ENCODE results near the gene SOX21.

Gene SOX21

GRCh38 chr13:94705081-94706030 is 7.0 kb downstream of the SOX21 start:
- DNase-seq (ENCODE audit: low spot score) = no peak
- peaks cover 3% of the 10 kb centered on the region for H3K4me1 Mint-ChIP-seq (ENCODE audit: low read depth)
- peaks cover 8% of the 10 kb centered on the region for H3K9me3 Mint-ChIP-seq
- peaks cover 97% of the 10 kb centered on the region for H3K27me3 Mint-ChIP-seq (ENCODE audit: low read depth)
- no peak overlapping the region for H3K4me3 Mint-ChIP-seq
- H3K36me3 Mint-ChIP-seq (ENCODE audit: low read depth) = peaks cover 5% of the 10 kb centered on the region
- no peak overlapping the region for H3K27ac Mint-ChIP-seq

GRCh38 chr13:94704377-94705080 is 7.8 kb downstream of the SOX21 start:
- H3K4me3 Mint-ChIP-seq = no peak overlapping the region
- DNase-seq (ENCODE audit: low spot score) = no peak
- H3K4me1 Mint-ChIP-seq (ENCODE audit: low read depth) = no peaks in the 10 kb centered on the region
- peaks cover 99% of the 10 kb centered on the region for H3K27me3 Mint-ChIP-seq (ENCODE audit: low read depth)
- H3K27ac Mint-ChIP-seq = no peak overlapping the region
- H3K9me3 Mint-ChIP-seq = peaks cover 8% of the 10 kb centered on the region
- H3K36me3 Mint-ChIP-seq (ENCODE audit: low read depth) = peaks cover 5% of the 10 kb centered on the region

GRCh38 chr13:94703721-94704314 is 8.5 kb downstream of the SOX21 start:
- H3K27ac Mint-ChIP-seq = peak overlapping the region; percentile 52
- H3K4me1 Mint-ChIP-seq (ENCODE audit: low read depth) = no peaks in the 10 kb centered on the region
- peaks cover 96% of the 10 kb centered on the region for H3K27me3 Mint-ChIP-seq (ENCODE audit: low read depth)
- peaks cover 5% of the 10 kb centered on the region for H3K36me3 Mint-ChIP-seq (ENCODE audit: low read depth)
- peak overlapping the region; percentile 6 for H3K4me3 Mint-ChIP-seq
- H3K9me3 Mint-ChIP-seq = peaks cover 8% of the 10 kb centered on the region
- no peak for DNase-seq (ENCODE audit: low spot score)

GRCh38 chr13:94703271-94703670 is 9.1 kb downstream of the SOX21 start:
- H3K36me3 Mint-ChIP-seq (ENCODE audit: low read depth) = peaks cover 5% of the 10 kb centered on the region
- peak overlapping the region; percentile 6 for H3K4me3 Mint-ChIP-seq
- peaks cover 8% of the 10 kb centered on the region for H3K9me3 Mint-ChIP-seq
- peaks cover 95% of the 10 kb centered on the region for H3K27me3 Mint-ChIP-seq (ENCODE audit: low read depth)
- H3K4me1 Mint-ChIP-seq (ENCODE audit: low read depth) = no peaks in the 10 kb centered on the region
- DNase-seq (ENCODE audit: low spot score) = no peak
- H3K27ac Mint-ChIP-seq = peak overlapping the region; percentile 52

GRCh38 chr13:94702181-94703041 is 9.9 kb downstream of the SOX21 start:
- Mint-ChIP-seq H3K36me3 (ENCODE audit: low read depth) (peaks cover 3% of the 10 kb centered on the region), H3K4me3 (no peak overlapping the region), H3K4me1 (ENCODE audit: low read depth) (no peaks in the 10 kb centered on the region), H3K27me3 (ENCODE audit: low read depth) (peaks cover 92% of the 10 kb centered on the region), H3K27ac (no peak overlapping the region), H3K9me3 (peaks cover 8% of the 10 kb centered on the region)
- DNase-seq (ENCODE audit: low spot score) = no peak

GRCh38 chr13:94701313-94702180 is 10.8 kb downstream of the SOX21 start:
- no peak for DNase-seq (ENCODE audit: low spot score)
- no peak overlapping the region for H3K4me3 Mint-ChIP-seq
- no peaks in the 10 kb centered on the region for H3K4me1 Mint-ChIP-seq (ENCODE audit: low read depth)
- H3K9me3 Mint-ChIP-seq = peaks cover 8% of the 10 kb centered on the region
- H3K27me3 Mint-ChIP-seq (ENCODE audit: low read depth) = peaks cover 88% of the 10 kb centered on the region
- peaks cover 3% of the 10 kb centered on the region for H3K36me3 Mint-ChIP-seq (ENCODE audit: low read depth)
- H3K27ac Mint-ChIP-seq = no peak overlapping the region

- H3K27me3 Mint-ChIP-seq (ENCODE audit: low read depth) = peaks cover 82% of the 10 kb centered on the region
- H3K36me3 Mint-ChIP-seq (ENCODE audit: low read depth) = peaks cover 3% of the 10 kb centered on the region
- no peaks in the 10 kb centered on the region for H3K4me1 Mint-ChIP-seq (ENCODE audit: low read depth)
- no peak overlapping the region for H3K27ac Mint-ChIP-seq
- H3K4me3 Mint-ChIP-seq = no peak overlapping the region
- peaks cover 8% of the 10 kb centered on the region for H3K9me3 Mint-ChIP-seq
- DNase-seq (ENCODE audit: low spot score) = no peak
Measured at GRCh38 chr13:94700536-94700935, 11.8 kb downstream of the SOX21 start.

GRCh38 chr13:94700051-94700535 is 12.3 kb downstream of the SOX21 start:
- no peaks in the 10 kb centered on the region for H3K4me1 Mint-ChIP-seq (ENCODE audit: low read depth)

GRCh38 chr13:94696171-94696570 is 16.2 kb downstream of the SOX21 start:
- no peaks in the 10 kb centered on the region for H3K9me3 Mint-ChIP-seq
- no peak overlapping the region for H3K4me3 Mint-ChIP-seq
- no peaks in the 10 kb centered on the region for H3K36me3 Mint-ChIP-seq (ENCODE audit: low read depth)
- no peaks in the 10 kb centered on the region for H3K4me1 Mint-ChIP-seq (ENCODE audit: low read depth)
- no peak overlapping the region for H3K27ac Mint-ChIP-seq
- peaks cover 49% of the 10 kb centered on the region for H3K27me3 Mint-ChIP-seq (ENCODE audit: low read depth)
- DNase-seq (ENCODE audit: low spot score) = no peak

More at GRCh38 chr13:94700051-94700535, 12.3 kb downstream of the SOX21 start:
- H3K27ac Mint-ChIP-seq = no peak overlapping the region
- H3K4me3 Mint-ChIP-seq = no peak overlapping the region
- peaks cover 79% of the 10 kb centered on the region for H3K27me3 Mint-ChIP-seq (ENCODE audit: low read depth)
- H3K9me3 Mint-ChIP-seq = peaks cover 8% of the 10 kb centered on the region
- H3K36me3 Mint-ChIP-seq (ENCODE audit: low read depth) = peaks cover 3% of the 10 kb centered on the region
- DNase-seq (ENCODE audit: low spot score) = no peak

- Mint-ChIP-seq H3K27ac (no peak overlapping the region), H3K27me3 (ENCODE audit: low read depth) (peaks cover 18% of the 10 kb centered on the region), H3K9me3 (no peaks in the 10 kb centered on the region), H3K36me3 (ENCODE audit: low read depth) (no peaks in the 10 kb centered on the region), H3K4me3 (no peak overlapping the region), H3K4me1 (ENCODE audit: low read depth) (no peaks in the 10 kb centered on the region)
- DNase-seq (ENCODE audit: low spot score) = no peak
Measured at GRCh38 chr13:94692030-94692429, 20.3 kb downstream of the SOX21 start.

- Mint-ChIP-seq H3K27ac (no peak overlapping the region), H3K4me3 (no peak overlapping the region), H3K4me1 (ENCODE audit: low read depth) (no peaks in the 10 kb centered on the region), H3K36me3 (ENCODE audit: low read depth) (no peaks in the 10 kb centered on the region), H3K9me3 (no peaks in the 10 kb centered on the region), H3K27me3 (ENCODE audit: low read depth) (peaks cover 16% of the 10 kb centered on the region)
- no peak for DNase-seq (ENCODE audit: low spot score)
Measured at GRCh38 chr13:94683409-94683808, 28.9 kb downstream of the SOX21 start.

- Mint-ChIP-seq H3K4me3 (no peak overlapping the region), H3K36me3 (ENCODE audit: low read depth) (no peaks in the 10 kb centered on the region), H3K27me3 (ENCODE audit: low read depth) (peaks cover 25% of the 10 kb centered on the region), H3K27ac (no peak overlapping the region), H3K4me1 (ENCODE audit: low read depth) (no peaks in the 10 kb centered on the region), H3K9me3 (no peaks in the 10 kb centered on the region)
- DNase-seq (ENCODE audit: low spot score) = no peak
Measured at GRCh38 chr13:94682229-94682628, 30.1 kb downstream of the SOX21 start.
